HCT116 (cell line): ENCODE data around the gene ZNF548. TPM values are rescaled to one million over a fixed set of nuclear protein-coding genes. Genes with fewer than 3 reads are reported as not detected.

Source experiments
- ATAC-seq: fragments of 200-7000 bp; cut with Tn5 transposase; 2 replicates; pipeline ENCODE4 v1.9.1; 2020; ENCODE audit warnings: mild to moderate bottlenecking, moderate library complexity
- BruUV-seq: library from RNA; stranded (reverse); fragments of 400-500 nt; replicated peaks from 2 replicates; lab custom pipeline; 2021; lab: Mats Ljungman, UMichigan
- CTCF ChIA-PET: fragments of 300-600 bp; sonication (Branson Sonifier 250); formaldehyde crosslinking; loops from one replicate; lab custom pipeline; 2021; ENCODE audit warnings: antibody characterized with exemption; lab: Charles Lee
- POLR2A ChIA-PET: fragments of 300-600, 350-600 bp; sonication (Branson Sonifier 250); formaldehyde crosslinking; loops from one replicate; lab custom pipeline; 2021; ENCODE audit warnings: antibody characterized with exemption; lab: Charles Lee
- RAD21 ChIA-PET, 2 experiments: fragments of 300-600 bp; sonication (Branson Sonifier 250); formaldehyde crosslinking; loops; one replicate each; lab custom pipeline; 2023; ENCODE audit warnings: low total read pairs in 2 of 2; ENCODE audit not compliant: uncharacterized antibody in 2 of 2, unreplicated experiment in 2 of 2, low non-redundant PET in 1 of 2; lab: Charles Lee
- DNase-seq: peaks from one replicate; pipeline ENCODE4 v3.0.0-alpha.2; 2010; ENCODE audit warnings: low read depth, low spot score
- H2AFZ ChIP-seq: fragments of 200-600 bp; shearing (Covaris generic), sonication (generic); 2 replicates; pipeline ENCODE4 v1.6.1; 2017; ENCODE audit warnings: low read depth, mixed run types, mixed read lengths, antibody characterized with exemption, low read length; ENCODE audit not compliant: poor library complexity, severe bottlenecking
- H3K27ac ChIP-seq: 2 replicates; pipeline ENCODE4 v1.5.1; 2012; ENCODE audit warnings: low read depth, low read length
- H3K27me3 ChIP-seq: fragments of 200-600 bp; sonication (generic); 2 replicates; pipeline ENCODE4 v1.6.1; 2016; ENCODE audit warnings: mixed run types, low read length, mixed read lengths; ENCODE audit not compliant: insufficient read depth
- H3K36me3 ChIP-seq, 2 experiments: fragments of 200-500 bp in 1 of 2; fragments of 200-600 bp in 1 of 2; sonication (Bioruptor generic) in 1 of 2; sonication (generic) in 1 of 2; 2 replicates each; pipeline versions ENCODE4 v1.5.1 to v1.6.1; 2014 to 2016; ENCODE audit warnings: low read length in 2 of 2, inconsistent platforms in 1 of 2, mixed read lengths in 1 of 2, mixed run types in 1 of 2; ENCODE audit not compliant: insufficient read depth in 2 of 2, control insufficient read depth in 1 of 2
- H3K4me1 ChIP-seq, 2 experiments: fragments of 200-600 bp in 1 of 2; sonication (generic) in 1 of 2; 2 replicates each; pipeline versions ENCODE4 v1.5.1 to v1.6.1; 2012 to 2017; ENCODE audit warnings: low read length in 2 of 2, inconsistent platforms in 1 of 2, mild to moderate bottlenecking in 1 of 2, mixed read lengths in 1 of 2, mixed run types in 1 of 2, moderate library complexity in 1 of 2; ENCODE audit not compliant: insufficient read depth in 2 of 2, control insufficient read depth in 1 of 2
- H3K4me2 ChIP-seq: fragments of 200-600 bp; sonication (generic); 2 replicates; pipeline ENCODE4 v1.6.1; 2017; ENCODE audit warnings: mixed run types, low read length, mixed read lengths
- H3K4me3 ChIP-seq, 2 experiments: fragments of 200-600 bp in 1 of 2; sonication (generic) in 1 of 2; replicated peaks in 1 of 2; 2 replicates each; pipeline ENCODE4 v1.5.1; 2011 to 2016; ENCODE audit warnings: low read length in 2 of 2, control low read depth in 1 of 2, low read depth in 1 of 2, mild to moderate bottlenecking in 1 of 2, mixed read lengths in 1 of 2, mixed run types in 1 of 2
- H3K79me2 ChIP-seq: fragments of 200-600 bp; sonication (generic); 2 replicates; pipeline ENCODE4 v1.6.1; 2017; ENCODE audit warnings: mild to moderate bottlenecking, mixed run types, low read length, moderate library complexity, mixed read lengths; ENCODE audit not compliant: insufficient read depth
- H3K9ac ChIP-seq: fragments of 200-600 bp; sonication (generic); 2 replicates; pipeline ENCODE4 v1.6.1; 2016; ENCODE audit warnings: low read length, mixed read lengths
- H3K9me2 ChIP-seq: fragments of 200-600 bp; sonication (generic), shearing (Covaris generic); 2 replicates; pipeline ENCODE4 v1.6.1; 2017; ENCODE audit warnings: mixed run types, mild to moderate bottlenecking, moderate library complexity; ENCODE audit not compliant: insufficient read depth
- H3K9me3 ChIP-seq, 2 experiments: fragments of 200-500 bp in 1 of 2; fragments of 200-600 bp in 1 of 2; sonication (Bioruptor generic) in 1 of 2; sonication (generic) in 1 of 2; 2 replicates each; pipeline ENCODE4 v1.6.1; 2014 to 2017; ENCODE audit warnings: low read length in 2 of 2, mixed read lengths in 2 of 2, inconsistent platforms in 1 of 2, low read depth in 1 of 2, mild to moderate bottlenecking in 1 of 2, mixed run types in 1 of 2, moderate library complexity in 1 of 2; ENCODE audit not compliant: control insufficient read depth in 1 of 2, insufficient read depth in 1 of 2
- H4K20me1 ChIP-seq: fragments of 200-600 bp; sonication (generic), shearing (Covaris generic); 2 replicates; pipeline ENCODE4 v1.6.1; 2017; ENCODE audit warnings: mixed run types, mild to moderate bottlenecking, moderate library complexity; ENCODE audit not compliant: insufficient read depth
- CBX3 ChIP-seq: IDR thresholded peaks from 2 replicates; pipeline ENCODE4 v1.6.1; 2012; ENCODE audit warnings: low read depth
- EGR1 ChIP-seq: IDR thresholded peaks from 2 replicates; pipeline ENCODE4 v1.6.1; 2012; ENCODE audit warnings: low read depth
- EZH2 ChIP-seq: fragments of 200-600 bp; sonication (generic); IDR thresholded peaks from 2 replicates; pipeline ENCODE4 v1.6.1; 2017; ENCODE audit warnings: antibody characterized with exemption, mixed run types
- JUND ChIP-seq: IDR thresholded peaks from 2 replicates; pipeline ENCODE4 v1.6.1; 2012
- POLR2A ChIP-seq: IDR thresholded peaks from 2 replicates; pipeline ENCODE4 v1.7.0; 2011; ENCODE audit warnings: borderline replicate concordance; ENCODE audit not compliant: insufficient read depth, insufficient read length; ENCODE audit errors: extremely low read depth
- POLR2AphosphoS5 ChIP-seq: IDR thresholded peaks from 2 replicates; pipeline ENCODE4 v1.6.1; 2011; ENCODE audit warnings: mild to moderate bottlenecking, low read depth, low read length, moderate library complexity
- RAD21 ChIP-seq: IDR thresholded peaks from 2 replicates; pipeline ENCODE4 v1.6.1; 2012; ENCODE audit warnings: low read depth, mild to moderate bottlenecking
- YY1 ChIP-seq: IDR thresholded peaks from 2 replicates; pipeline ENCODE4 v1.6.1; 2011; ENCODE audit warnings: low read length, low read depth, moderate library complexity, mild to moderate bottlenecking; ENCODE audit not compliant: insufficient replicate concordance; ENCODE audit errors: extremely low read depth
- ZFX ChIP-seq: fragments of 450-650 bp; IDR thresholded peaks from 2 replicates; pipeline ENCODE4 v1.6.1; 2017
- ZNF274 ChIP-seq: fragments of 200-500 bp; sonication (Bioruptor generic); IDR thresholded peaks from 2 replicates; pipeline ENCODE4 v1.6.1; 2014; ENCODE audit warnings: mild to moderate bottlenecking, low read depth, low read length, inconsistent platforms
- intact Hi-C: fragments of 100-400 bp; cut with micrococcal nuclease; formaldehyde crosslinking; loops from 2 replicates; pipeline ENCODE4 v1.10.0; 2022
- total RNA-seq: library from RNA; stranded (reverse); gene quantifications from one replicate; pipeline ENCODE4 v1.2.1, GENCODE V29; 2021; ENCODE audit not compliant: unreplicated experiment
- TF ChIP-seq, protein P1 (sequence below): IDR thresholded peaks from 2 replicates; pipeline ENCODE4 v1.6.1; 2011; ENCODE audit warnings: mild to moderate bottlenecking, low read length, moderate library complexity; ENCODE audit not compliant: insufficient replicate concordance; ENCODE audit errors: extremely low read depth
- TF ChIP-seq, protein P2 (sequence below): IDR thresholded peaks from 2 replicates; pipeline ENCODE4 v1.6.1; 2012

The ZNF548 gene
- total RNA-seq, 1 experiment from 2014 or later = 8.7 TPM

DNA sequence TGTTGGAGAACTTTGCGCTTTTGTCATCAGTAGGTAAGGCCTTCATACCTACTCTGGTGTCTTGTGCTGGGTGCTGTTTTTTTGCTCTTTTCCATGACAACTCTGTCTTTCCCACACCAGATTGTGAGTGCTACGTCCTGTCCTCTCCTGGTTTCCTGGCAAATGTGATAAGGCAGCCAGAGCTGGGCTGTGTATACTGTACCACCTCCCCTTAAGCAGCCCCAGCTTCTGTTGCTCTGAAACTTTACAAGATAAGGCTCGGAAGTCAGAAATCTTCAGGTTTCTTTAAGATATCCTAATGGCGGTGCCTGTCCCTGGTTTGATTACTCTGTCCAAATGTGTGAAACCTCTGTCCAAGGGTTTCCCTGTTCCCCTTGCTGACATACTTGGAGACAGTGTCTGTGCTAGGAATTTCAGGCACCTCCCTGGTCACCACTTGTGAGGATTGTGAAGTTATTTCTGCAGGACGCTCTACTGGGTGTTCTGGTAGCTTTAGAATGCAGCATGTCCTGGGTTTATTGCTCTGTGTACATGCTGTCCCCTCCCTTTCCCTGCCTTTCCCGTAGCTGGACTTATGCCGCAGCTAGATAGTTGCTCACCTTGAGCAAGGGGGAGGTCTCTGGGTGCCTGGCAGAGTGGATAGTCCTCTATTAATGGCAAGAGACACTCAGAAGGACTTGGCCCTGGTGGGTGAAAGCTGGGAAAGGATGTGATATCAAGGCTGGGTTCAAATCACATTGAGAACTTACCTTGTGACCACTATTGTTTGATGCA lies 52.5 kb downstream of the ZNF548 start:
- no peaks in the 10 kb centered on the region for H3K27me3 ChIP-seq
- POLR2A ChIA-PET = no interaction called here
- H3K9me3 ChIP-seq = peaks cover 0 to 9% of the 10 kb centered on the region in 2 experiments; a peak in 2 of 4 replicates
- RAD21 ChIA-PET = no interaction called here
- TF ChIP-seq ZNF274 = no peak
- no peak for TF ChIP-seq RAD21
- no peak for TF ChIP-seq POLR2A
- TF ChIP-seq EZH2 = no peak
- TF ChIP-seq, protein P1, sequence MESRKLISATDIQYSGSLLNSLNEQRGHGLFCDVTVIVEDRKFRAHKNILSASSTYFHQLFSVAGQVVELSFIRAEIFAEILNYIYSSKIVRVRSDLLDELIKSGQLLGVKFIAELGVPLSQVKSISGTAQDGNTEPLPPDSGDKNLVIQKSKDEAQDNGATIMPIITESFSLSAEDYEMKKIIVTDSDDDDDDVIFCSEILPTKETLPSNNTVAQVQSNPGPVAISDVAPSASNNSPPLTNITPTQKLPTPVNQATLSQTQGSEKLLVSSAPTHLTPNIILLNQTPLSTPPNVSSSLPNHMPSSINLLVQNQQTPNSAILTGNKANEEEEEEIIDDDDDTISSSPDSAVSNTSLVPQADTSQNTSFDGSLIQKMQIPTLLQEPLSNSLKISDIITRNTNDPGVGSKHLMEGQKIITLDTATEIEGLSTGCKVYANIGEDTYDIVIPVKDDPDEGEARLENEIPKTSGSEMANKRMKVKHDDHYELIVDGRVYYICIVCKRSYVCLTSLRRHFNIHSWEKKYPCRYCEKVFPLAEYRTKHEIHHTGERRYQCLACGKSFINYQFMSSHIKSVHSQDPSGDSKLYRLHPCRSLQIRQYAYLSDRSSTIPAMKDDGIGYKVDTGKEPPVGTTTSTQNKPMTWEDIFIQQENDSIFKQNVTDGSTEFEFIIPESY = no peak
- no peak for TF ChIP-seq CBX3
- no peak for TF ChIP-seq YY1
- no peak for TF ChIP-seq POLR2AphosphoS5
- TF ChIP-seq ZFX = no peak
- TF ChIP-seq, protein P2, sequence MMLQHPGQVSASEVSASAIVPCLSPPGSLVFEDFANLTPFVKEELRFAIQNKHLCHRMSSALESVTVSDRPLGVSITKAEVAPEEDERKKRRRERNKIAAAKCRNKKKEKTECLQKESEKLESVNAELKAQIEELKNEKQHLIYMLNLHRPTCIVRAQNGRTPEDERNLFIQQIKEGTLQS = no peak
- TF ChIP-seq EGR1 = no peak
- TF ChIP-seq JUND = no peak
- no peak overlapping the region for H3K27ac ChIP-seq
- H3K4me1 ChIP-seq = no peaks in the 10 kb centered on the region
- H3K9me2 ChIP-seq = no peaks in the 10 kb centered on the region
- peaks cover 11 to 35% of the 10 kb centered on the region in 2 experiments; a peak in 3 of 4 replicates for H3K36me3 ChIP-seq
- CTCF ChIA-PET = no interaction called here
- DNase-seq (no peak), ATAC-seq (no peak)
- intact Hi-C loops = no loop called here
- H4K20me1 ChIP-seq = no peaks in the 10 kb centered on the region
- BruUV-seq = no TSS peak
- no peak overlapping the region for H3K4me2 ChIP-seq
- no peak overlapping the region for H2AFZ ChIP-seq
- H3K4me3 ChIP-seq = no peak overlapping the region
- H3K79me2 ChIP-seq = peaks cover 46% of the 10 kb centered on the region
- H3K9ac ChIP-seq = no peak overlapping the region
